Amygdala (tissue), 56 donors: Measurements from ENCODE around the gene CHMP4A.

Experiments used
- DNase-seq, 56 donors: peaks; one replicate each; lab custom pipeline; 2025; lab: John Stamatoyannopoulos, UW

CHMP4A gene

GRCh38 chr14:24182110-24182882 lies 31.0 kb downstream of the CHMP4A start:
- DNase-seq, result no peak

- DNase-seq, result no peak
Observed at GRCh38 chr14:24181371-24182077, 31.8 kb downstream of the CHMP4A start.

- peak in 23 of 56 donors; percentile 10 to 54 (median 28) for DNase-seq
Observed at GRCh38 chr14:24179961-24180796, 33.1 kb downstream of the CHMP4A start.

GRCh38 chr14:24179294-24179960 lies 33.9 kb downstream of the CHMP4A start:
- no peak for DNase-seq

- no peak for DNase-seq
Observed at GRCh38 chr14:24178399-24179178, 34.7 kb downstream of the CHMP4A start.

- no peak for DNase-seq
Observed at GRCh38 chr14:24177891-24178290, 35.4 kb downstream of the CHMP4A start.

- no peak for DNase-seq
Observed at GRCh38 chr14:24177041-24177825, 36.1 kb downstream of the CHMP4A start.

- no peak for DNase-seq
Observed at GRCh38 chr14:24176599-24176998, 36.7 kb downstream of the CHMP4A start.

- DNase-seq, result peak in 5 of 56 donors; percentile 3 to 43 (median 19)
Observed at GRCh38 chr14:24172871-24173281, 40.4 kb downstream of the CHMP4A start.

GRCh38 chr14:24172261-24172860 lies 40.9 kb downstream of the CHMP4A start:
- DNase-seq, result peak in 8 of 56 donors; percentile 16 to 48 (median 29)

- peak; percentile 26 to 96 (median 90) for DNase-seq
Observed at GRCh38 chr14:24171422-24172260, 41.6 kb downstream of the CHMP4A start, which contains the start of gene REC8. TSS of gene REC8 (plus strand) at chr14:24172080. CDS start at chr14:24172553, 473 bp downstream.

GRCh38 chr14:24167469-24168114 lies 45.7 kb downstream of the CHMP4A start:
- no peak for DNase-seq

GRCh38 chr14:24165785-24166184 lies 47.5 kb downstream of the CHMP4A start:
- no peak for DNase-seq

GRCh38 chr14:24164518-24164991 lies 48.7 kb downstream of the CHMP4A start:
- no peak for DNase-seq

- peak in 7 of 56 donors; percentile 10 to 28 (median 25) for DNase-seq
Observed at GRCh38 chr14:24162093-24162492, 51.2 kb downstream of the CHMP4A start.
